ENCODE data around the gene TEX2. TPM values are rescaled to one million over a fixed set of nuclear protein-coding genes. Genes with fewer than 3 reads are reported as not detected.

Gene TEX2
- total RNA-seq, 1 experiment from 2014 or later = 27.9 TPM

GRCh38 chr17:64270885-64271284, 7.8 kb upstream of the TEX2 start:
- no peaks in the 10 kb centered on the region for H3K36me3 ChIP-seq (ENCODE audit: low read depth)
- TF ChIP-seq, protein P1, sequence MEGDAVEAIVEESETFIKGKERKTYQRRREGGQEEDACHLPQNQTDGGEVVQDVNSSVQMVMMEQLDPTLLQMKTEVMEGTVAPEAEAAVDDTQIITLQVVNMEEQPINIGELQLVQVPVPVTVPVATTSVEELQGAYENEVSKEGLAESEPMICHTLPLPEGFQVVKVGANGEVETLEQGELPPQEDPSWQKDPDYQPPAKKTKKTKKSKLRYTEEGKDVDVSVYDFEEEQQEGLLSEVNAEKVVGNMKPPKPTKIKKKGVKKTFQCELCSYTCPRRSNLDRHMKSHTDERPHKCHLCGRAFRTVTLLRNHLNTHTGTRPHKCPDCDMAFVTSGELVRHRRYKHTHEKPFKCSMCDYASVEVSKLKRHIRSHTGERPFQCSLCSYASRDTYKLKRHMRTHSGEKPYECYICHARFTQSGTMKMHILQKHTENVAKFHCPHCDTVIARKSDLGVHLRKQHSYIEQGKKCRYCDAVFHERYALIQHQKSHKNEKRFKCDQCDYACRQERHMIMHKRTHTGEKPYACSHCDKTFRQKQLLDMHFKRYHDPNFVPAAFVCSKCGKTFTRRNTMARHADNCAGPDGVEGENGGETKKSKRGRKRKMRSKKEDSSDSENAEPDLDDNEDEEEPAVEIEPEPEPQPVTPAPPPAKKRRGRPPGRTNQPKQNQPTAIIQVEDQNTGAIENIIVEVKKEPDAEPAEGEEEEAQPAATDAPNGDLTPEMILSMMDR (conservative IDR thresholded peaks at IDR 0.05) = no peak
- no peak for TF ChIP-seq EZH2 (IDR thresholded peaks at IDR 0.05; ENCODE audit: low read depth)
- no TSS peak for BruUV-seq (replicated peaks)
- ChIA-PET POLR2A (ENCODE audit: unreplicated experiment) (no interaction called here), CTCF (interaction anchor here (1.0 kb wide), 1 partner anchor 11 kb away, joined by 6 read pairs; no protein-coding TSS in a partner anchor)
- no peak overlapping the region for H3K4me2 ChIP-seq
- DNase-seq = no peak
- H3K27me3 ChIP-seq (ENCODE audit: insufficient read depth, low read depth) = peaks cover 24% of the 10 kb centered on the region
- no peak overlapping the region for H3K4me3 ChIP-seq
- intact Hi-C loops (cut with micrococcal nuclease; ENCODE audit: unreplicated experiment) = no loop called here
- H3K27ac ChIP-seq = no peak overlapping the region
- H3K9me2 ChIP-seq (ENCODE audit: insufficient read depth) = no peaks in the 10 kb centered on the region
- no peaks in the 10 kb centered on the region for H4K20me1 ChIP-seq (ENCODE audit: insufficient read depth)
- H2AFZ ChIP-seq = no peak overlapping the region
- H3F3A ChIP-seq (ENCODE audit: insufficient read depth, low read depth) = no peaks in the 10 kb centered on the region
- H3K4me1 ChIP-seq (replicated peaks; ENCODE audit: insufficient read depth) = no peaks in the 10 kb centered on the region
- H3K79me2 ChIP-seq (ENCODE audit: low read depth) = no peaks in the 10 kb centered on the region
- no peaks in the 10 kb centered on the region for H3K9me3 ChIP-seq (ENCODE audit: insufficient read depth, low read depth)

DNA sequence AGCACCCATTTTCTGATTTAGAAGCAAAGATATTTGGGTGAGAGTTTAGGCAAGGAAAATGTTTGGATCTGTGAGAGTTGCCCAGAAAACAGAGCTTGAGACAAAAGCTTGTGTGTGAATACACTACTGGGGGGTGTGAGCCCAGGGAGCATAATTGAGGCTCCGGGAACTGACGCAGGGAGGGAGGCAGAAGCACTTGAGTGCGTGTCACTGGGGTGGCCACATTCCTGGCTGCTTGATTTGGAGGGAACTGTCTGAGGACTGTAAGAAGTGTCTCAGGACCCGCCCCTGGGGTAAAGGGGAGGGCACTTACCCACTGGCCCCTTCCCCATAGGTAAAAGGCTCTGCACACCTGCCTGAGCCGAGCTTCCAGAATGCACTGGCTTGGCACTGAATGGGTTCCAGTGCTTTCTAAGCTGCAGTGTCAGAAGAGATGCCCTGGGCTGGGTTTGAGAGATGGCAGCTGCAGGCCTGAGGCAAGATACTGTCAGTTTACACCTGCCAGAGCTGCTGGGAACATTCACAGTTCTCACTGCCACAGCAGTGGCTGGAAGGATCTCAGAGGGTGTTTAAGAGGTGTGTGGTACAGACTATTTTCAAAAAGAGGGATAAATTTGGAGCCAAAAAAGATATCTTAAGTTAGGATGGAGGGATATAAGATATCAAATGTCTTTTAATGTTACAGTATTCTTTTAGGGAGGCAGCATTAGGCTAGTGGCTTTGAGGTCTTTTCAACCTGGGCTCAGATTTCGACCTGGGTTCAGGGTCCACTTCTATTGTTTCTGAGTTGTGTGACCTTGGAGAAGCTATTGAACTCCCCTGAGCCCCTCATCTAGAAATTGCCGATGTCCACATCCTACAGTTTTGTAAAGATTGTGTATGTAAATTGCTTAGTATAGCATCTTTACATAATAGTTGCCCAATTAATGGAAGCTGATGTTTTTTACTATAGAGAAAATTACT, 6.9 kb upstream of the TEX2 start:
- POLR2A ChIA-PET (ENCODE audit: unreplicated experiment) = no interaction called here

GRCh38 chr17:64264891-64265290, 1.8 kb upstream of the TEX2 start:
- Histone ChIP-seq H3K4me2 (no peak overlapping the region), H3K36me3 (ENCODE audit: low read depth) (no peaks in the 10 kb centered on the region), H3K27ac (no peak overlapping the region), H3K9me2 (ENCODE audit: insufficient read depth) (no peaks in the 10 kb centered on the region), H3K9me3 (ENCODE audit: insufficient read depth, low read depth) (no peaks in the 10 kb centered on the region), H2AFZ (no peak overlapping the region), H3K4me1 (replicated peaks; ENCODE audit: insufficient read depth) (peaks cover 23% of the 10 kb centered on the region), H3K27me3 (ENCODE audit: insufficient read depth, low read depth) (peaks cover 24% of the 10 kb centered on the region), H4K20me1 (ENCODE audit: insufficient read depth) (0 out of 2 replicates have a peak, but pooled peaks cover 2% of the 10 kb centered on the region), H3K4me3 (no peak overlapping the region), H3K79me2 (ENCODE audit: low read depth) (peaks cover 28% of the 10 kb centered on the region), H3F3A (ENCODE audit: insufficient read depth, low read depth) (peaks cover 21% of the 10 kb centered on the region)
- intact Hi-C loops (cut with micrococcal nuclease; ENCODE audit: unreplicated experiment) = no loop called here
- ChIA-PET POLR2A (ENCODE audit: unreplicated experiment) (interaction anchor here (0.5 kb wide), 1 partner anchor 102 kb away, joined by 5 read pairs; no protein-coding TSS in a partner anchor), CTCF (no interaction called here)
- peak; percentile 50 to 59 for DNase-seq
- BruUV-seq (replicated peaks) = no TSS peak
- TF ChIP-seq, protein P1 (conservative IDR thresholded peaks at IDR 0.05) = no peak
- TF ChIP-seq EZH2 (IDR thresholded peaks at IDR 0.05; ENCODE audit: low read depth) = no peak

More for the DNA sequence above, 6.9 kb upstream of the TEX2 start:
- intact Hi-C loops (cut with micrococcal nuclease; ENCODE audit: unreplicated experiment) = no loop called here
- DNase-seq = no peak
- H3K79me2 ChIP-seq (ENCODE audit: low read depth) = no peaks in the 10 kb centered on the region
- peaks cover 24% of the 10 kb centered on the region for H3K27me3 ChIP-seq (ENCODE audit: insufficient read depth, low read depth)
- no peaks in the 10 kb centered on the region for H3K9me2 ChIP-seq (ENCODE audit: insufficient read depth)
- H3K27ac ChIP-seq = no peak overlapping the region
- peaks cover 2% of the 10 kb centered on the region for H3F3A ChIP-seq (ENCODE audit: insufficient read depth, low read depth)
- CTCF ChIA-PET = interaction anchor here (1.0 kb wide), 1 partner anchor 12 kb away, joined by 6 read pairs; no protein-coding TSS in a partner anchor
- no peak overlapping the region for H3K4me3 ChIP-seq
- no peak overlapping the region for H2AFZ ChIP-seq
- no TSS peak for BruUV-seq (replicated peaks)
- no peak for TF ChIP-seq EZH2 (IDR thresholded peaks at IDR 0.05; ENCODE audit: low read depth)
- TF ChIP-seq, protein P1 (conservative IDR thresholded peaks at IDR 0.05) = no peak
- no peaks in the 10 kb centered on the region for H4K20me1 ChIP-seq (ENCODE audit: insufficient read depth)
- H3K9me3 ChIP-seq (ENCODE audit: insufficient read depth, low read depth) = no peaks in the 10 kb centered on the region
- no peaks in the 10 kb centered on the region for H3K36me3 ChIP-seq (ENCODE audit: low read depth)
- no peaks in the 10 kb centered on the region for H3K4me1 ChIP-seq (replicated peaks; ENCODE audit: insufficient read depth)
- no peak overlapping the region for H3K4me2 ChIP-seq

All from PC-9 (cell line).